ENCODE data around the gene ADGRE1.

GRCh38 chr19:6838062-6838655, 49.2 kb upstream of the ADGRE1 start:
- TF ChIP-seq CTCF (IDR thresholded peaks at IDR 0.05; ENCODE audit: poor library complexity, severe bottlenecking) = no peak
- no peak for TF ChIP-seq POLR2AphosphoS5 (IDR thresholded peaks at IDR 0.05)
